ENCODE data around the gene ATP6V1B1.

ATP6V1B1 gene

GRCh38 chr2:70935468-70936164, at the start of gene ATP6V1B1:
ATP6V1B1 (plus strand) TSS chr2:70935900; CDS start chr2:70935955, 55 bp downstream.
- no peaks in the 10 kb centered on the region for H3F3A ChIP-seq (ENCODE audit: insufficient read depth, low read length)
- H3K27ac ChIP-seq (ENCODE audit: low read depth, low read length, poor library complexity, severe bottlenecking) = no peak within 1 kb of the TSS
- H3K4me1 ChIP-seq (ENCODE audit: insufficient read depth, low read length, severe bottlenecking) = no peaks in the 10 kb centered on the region
- H3K36me3 ChIP-seq (ENCODE audit: insufficient read depth, low read length) = no peaks in the 10 kb centered on the region
- no peak within 1 kb of the TSS for H2AFZ ChIP-seq (ENCODE audit: low read length)
- no peaks in the 10 kb centered on the region for H3K9me3 ChIP-seq (ENCODE audit: low read length)
- H3K4me3 ChIP-seq (ENCODE audit: low read depth, low read length, poor library complexity, severe bottlenecking) = no peak within 1 kb of the TSS
- no peaks in the 10 kb centered on the region for H4K20me1 ChIP-seq (ENCODE audit: insufficient read depth, low read length)
- TF ChIP-seq EZH2 (IDR thresholded peaks at IDR 0.05; ENCODE audit: borderline replicate concordance, low read length) (no peak), CTCF (IDR thresholded peaks at IDR 0.05; ENCODE audit: low read length) (no peak)
- H3K4me2 ChIP-seq (ENCODE audit: low read length) = no peak within 1 kb of the TSS
- H3K79me2 ChIP-seq (ENCODE audit: insufficient read depth, low read length) = no peaks in the 10 kb centered on the region
- H3K9ac ChIP-seq (ENCODE audit: low read length) = no peak within 1 kb of the TSS
- H3K27me3 ChIP-seq (ENCODE audit: insufficient read depth, low read length) = no peaks in the 10 kb centered on the region
- no peaks in the 10 kb centered on the region for H3K9me2 ChIP-seq (ENCODE audit: low read depth, low read length)

GRCh38 chr2:70886541-70886987, 49.1 kb upstream of the ATP6V1B1 start:
- no peaks in the 10 kb centered on the region for H3F3A ChIP-seq (ENCODE audit: insufficient read depth, low read length)
- H3K79me2 ChIP-seq (ENCODE audit: insufficient read depth, low read length) = no peaks in the 10 kb centered on the region
- no peaks in the 10 kb centered on the region for H3K9me2 ChIP-seq (ENCODE audit: low read depth, low read length)
- H3K27me3 ChIP-seq (ENCODE audit: insufficient read depth, low read length) = no peaks in the 10 kb centered on the region; the same call in 1 of the 2 replicates
- H3K36me3 ChIP-seq (ENCODE audit: insufficient read depth, low read length) = no peaks in the 10 kb centered on the region
- no peak overlapping the region for H3K4me2 ChIP-seq (ENCODE audit: low read length)
- H4K20me1 ChIP-seq (ENCODE audit: insufficient read depth, low read length) = no peaks in the 10 kb centered on the region
- TF ChIP-seq CTCF (IDR thresholded peaks at IDR 0.05; ENCODE audit: low read length) = no peak
- TF ChIP-seq EZH2 (IDR thresholded peaks at IDR 0.05; ENCODE audit: borderline replicate concordance, low read length) = no peak
- no peaks in the 10 kb centered on the region for H3K9me3 ChIP-seq (ENCODE audit: low read length)
- H3K4me3 ChIP-seq (ENCODE audit: low read depth, low read length, poor library complexity, severe bottlenecking) = no peak overlapping the region
- H3K27ac ChIP-seq (ENCODE audit: low read depth, low read length, poor library complexity, severe bottlenecking) = no peak overlapping the region
- H2AFZ ChIP-seq (ENCODE audit: low read length) = no peak overlapping the region
- H3K4me1 ChIP-seq (ENCODE audit: insufficient read depth, low read length, severe bottlenecking) = no peaks in the 10 kb centered on the region
- H3K9ac ChIP-seq (ENCODE audit: low read length) = no peak overlapping the region

GRCh38 chr2:70887208-70887549, 48.5 kb upstream of the ATP6V1B1 start:
- Histone ChIP-seq H3F3A (ENCODE audit: insufficient read depth, low read length) (no peaks in the 10 kb centered on the region), H3K27me3 (ENCODE audit: insufficient read depth, low read length) (no peaks in the 10 kb centered on the region; the same call in 1 of the 2 replicates), H2AFZ (ENCODE audit: low read length) (no peak overlapping the region), H3K4me2 (ENCODE audit: low read length) (no peak overlapping the region), H3K9me2 (ENCODE audit: low read depth, low read length) (no peaks in the 10 kb centered on the region), H3K4me3 (ENCODE audit: low read depth, low read length, poor library complexity, severe bottlenecking) (no peak overlapping the region), H3K4me1 (ENCODE audit: insufficient read depth, low read length, severe bottlenecking) (no peaks in the 10 kb centered on the region), H3K36me3 (ENCODE audit: insufficient read depth, low read length) (no peaks in the 10 kb centered on the region), H3K27ac (ENCODE audit: low read depth, low read length, poor library complexity, severe bottlenecking) (no peak overlapping the region), H3K9me3 (ENCODE audit: low read length) (no peaks in the 10 kb centered on the region), H4K20me1 (ENCODE audit: insufficient read depth, low read length) (no peaks in the 10 kb centered on the region), H3K79me2 (ENCODE audit: insufficient read depth, low read length) (no peaks in the 10 kb centered on the region), H3K9ac (ENCODE audit: low read length) (no peak overlapping the region)
- no peak for TF ChIP-seq CTCF (IDR thresholded peaks at IDR 0.05; ENCODE audit: low read length)
- no peak for TF ChIP-seq EZH2 (IDR thresholded peaks at IDR 0.05; ENCODE audit: borderline replicate concordance, low read length)

All from OCI-LY1 (cell line).